GM18517 (cell line): ENCODE data around the gene PIP5KL1.

Experiments
- ATAC-seq: cut with Tn5 transposase; IDR thresholded peaks from one replicate; pipeline ENCODE4 v1.9.1; 2021; ENCODE audit warnings: mild to moderate bottlenecking, moderate library complexity; ENCODE audit not compliant: unreplicated experiment

The PIP5KL1 gene

GRCh38 chr9:127930231-127931091 is at the start of gene PIP5KL1:
TSS of gene PIP5KL1 (minus strand) at chr9:127930777. CDS start at chr9:127930752, 25 bp downstream.
- peak; percentile 68 for ATAC-seq

GRCh38 chr9:127980060-127980705 is 49.6 kb upstream of the PIP5KL1 start:
- no peak for ATAC-seq

- ATAC-seq, result peak; percentile 24
Measured at GRCh38 chr9:127979333-127980059, 48.9 kb upstream of the PIP5KL1 start.

GRCh38 chr9:127979015-127979332 is 48.4 kb upstream of the PIP5KL1 start:
- no peak for ATAC-seq

GRCh38 chr9:127977884-127978647 is 47.5 kb upstream of the PIP5KL1 start:
- ATAC-seq, result no peak

GRCh38 chr9:127977009-127977883 is 46.7 kb upstream of the PIP5KL1 start:
- no peak for ATAC-seq

- no peak for ATAC-seq
Measured at GRCh38 chr9:127976498-127976897, 45.9 kb upstream of the PIP5KL1 start.

GRCh38 chr9:127975376-127976315 is 45.1 kb upstream of the PIP5KL1 start:
- no peak for ATAC-seq

GRCh38 chr9:127974769-127975261 is 44.2 kb upstream of the PIP5KL1 start:
- ATAC-seq, result no peak

- no peak for ATAC-seq
Measured at GRCh38 chr9:127974001-127974768, 43.6 kb upstream of the PIP5KL1 start.

GRCh38 chr9:127973169-127974000 is 42.8 kb upstream of the PIP5KL1 start:
- no peak for ATAC-seq

- no peak for ATAC-seq
Measured at GRCh38 chr9:127972236-127972871, 41.8 kb upstream of the PIP5KL1 start.

- no peak for ATAC-seq
Measured at GRCh38 chr9:127971357-127972235, 41.0 kb upstream of the PIP5KL1 start.

- peak; percentile 92 for ATAC-seq
Measured at GRCh38 chr9:127970401-127971313, 40.1 kb upstream of the PIP5KL1 start.
